ENCODE measurements around the gene HERC5. TPM values are rescaled to one million over a fixed set of nuclear protein-coding genes. Genes with fewer than 3 reads are reported as not detected.
"Not testable (repeated sequence)": the region's sequence is repeated elsewhere in the genome, so short reads cannot be mapped to it uniquely, and the experiment has no call there.

Gene HERC5
- total RNA-seq, 2 donors from 2014 or later = 0.79 to 1.4 TPM

DNA sequence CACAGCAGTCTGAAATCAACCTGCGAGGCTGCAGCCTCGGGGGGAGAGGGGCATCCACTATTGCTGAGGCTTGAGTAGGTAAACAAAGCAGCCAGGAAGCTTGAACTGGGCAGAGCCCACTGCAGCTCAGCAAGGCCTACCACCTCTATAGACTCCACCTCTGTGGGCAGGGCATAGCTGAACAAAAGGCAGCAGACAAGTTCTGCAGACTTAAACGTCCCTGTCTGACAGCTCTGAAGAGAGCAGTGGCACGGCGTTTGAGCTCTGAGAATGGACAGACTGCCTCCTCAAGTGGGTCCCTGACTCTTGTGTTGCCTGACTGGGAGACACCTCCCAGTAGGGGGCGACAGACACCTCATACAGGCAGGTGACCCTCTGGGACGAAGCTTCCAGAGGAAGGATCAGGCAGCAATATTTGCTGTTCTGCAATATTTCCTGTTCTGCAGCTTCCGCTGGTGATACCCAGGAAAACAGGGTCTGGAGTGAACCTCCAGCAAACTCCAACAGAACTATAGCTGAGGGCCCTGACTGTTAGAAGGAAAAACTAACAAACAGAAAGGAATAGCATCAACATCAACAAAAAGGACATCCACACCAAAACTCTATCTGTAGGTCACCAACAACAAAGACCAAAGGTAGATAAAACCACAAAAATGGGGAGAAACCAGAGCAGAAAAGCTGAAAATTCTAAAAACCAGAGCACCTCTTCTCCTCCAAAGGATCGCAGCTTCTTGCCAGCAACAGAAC, 82.6 kb downstream of the HERC5 start:
- intact Hi-C loops (cut with DNase I) = loop anchor here (5.0 to 10.0 kb wide), 2 partner anchors 118 to 495 kb away; no protein-coding TSS in a partner anchor
- H3K36me3 ChIP-seq; H3K4me1 ChIP-seq; H3K4me3 ChIP-seq; H3K9ac ChIP-seq (ENCODE audit: low read depth in 2 of 2, low read length in 2 of 2); H3K27ac ChIP-seq; H3K27me3 ChIP-seq; H3K9me3 ChIP-seq: not testable (repeated sequence)
- TF ChIP-seq, protein P1, sequence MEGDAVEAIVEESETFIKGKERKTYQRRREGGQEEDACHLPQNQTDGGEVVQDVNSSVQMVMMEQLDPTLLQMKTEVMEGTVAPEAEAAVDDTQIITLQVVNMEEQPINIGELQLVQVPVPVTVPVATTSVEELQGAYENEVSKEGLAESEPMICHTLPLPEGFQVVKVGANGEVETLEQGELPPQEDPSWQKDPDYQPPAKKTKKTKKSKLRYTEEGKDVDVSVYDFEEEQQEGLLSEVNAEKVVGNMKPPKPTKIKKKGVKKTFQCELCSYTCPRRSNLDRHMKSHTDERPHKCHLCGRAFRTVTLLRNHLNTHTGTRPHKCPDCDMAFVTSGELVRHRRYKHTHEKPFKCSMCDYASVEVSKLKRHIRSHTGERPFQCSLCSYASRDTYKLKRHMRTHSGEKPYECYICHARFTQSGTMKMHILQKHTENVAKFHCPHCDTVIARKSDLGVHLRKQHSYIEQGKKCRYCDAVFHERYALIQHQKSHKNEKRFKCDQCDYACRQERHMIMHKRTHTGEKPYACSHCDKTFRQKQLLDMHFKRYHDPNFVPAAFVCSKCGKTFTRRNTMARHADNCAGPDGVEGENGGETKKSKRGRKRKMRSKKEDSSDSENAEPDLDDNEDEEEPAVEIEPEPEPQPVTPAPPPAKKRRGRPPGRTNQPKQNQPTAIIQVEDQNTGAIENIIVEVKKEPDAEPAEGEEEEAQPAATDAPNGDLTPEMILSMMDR (IDR thresholded peaks at IDR 0.05) = peak; percentile 66
- DNase-seq = peak; percentile 83

DNA sequence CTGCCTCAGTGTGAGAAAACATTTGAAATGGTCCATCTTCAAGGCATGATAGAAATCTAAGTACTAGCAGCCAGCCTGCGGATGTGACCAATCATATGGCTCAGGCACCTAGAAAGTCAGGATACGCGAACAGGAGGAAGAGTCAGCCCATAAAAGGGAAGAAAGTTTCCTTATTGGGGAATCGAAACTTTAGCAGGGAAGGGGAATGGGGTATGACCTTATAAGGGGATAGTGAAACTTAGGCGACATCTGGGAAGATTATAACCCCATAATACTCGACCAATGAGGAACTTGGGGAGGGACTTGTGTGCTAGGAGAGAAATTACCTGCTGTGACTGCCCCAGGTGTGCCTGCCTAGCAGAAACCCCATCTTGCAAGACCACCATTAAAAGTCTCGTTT, 92.9 kb downstream of the HERC5 start:
- intact Hi-C loops (cut with DNase I) = no loop called here
- no peak overlapping the region for H3K9ac ChIP-seq (ENCODE audit: low read depth in 2 of 2, low read length in 2 of 2)
- H3K27ac ChIP-seq = no peak overlapping the region
- H3K9me3 ChIP-seq = no peaks in the 10 kb centered on the region
- H3K27me3 ChIP-seq = no peaks in the 10 kb centered on the region
- no peaks in the 10 kb centered on the region for H3K4me1 ChIP-seq
- H3K4me3 ChIP-seq = no peak overlapping the region
- no peak for DNase-seq
- TF ChIP-seq, protein P1 (IDR thresholded peaks at IDR 0.05) = no peak
- H3K36me3 ChIP-seq = no peaks in the 10 kb centered on the region

Other genes starting within 250 kb of the HERC5 start
- 1 to 10 TPM; 7.8 to 8.3 TPM for gene PPM1K, start 172.6 kb upstream of the HERC5 start, total RNA-seq
- 1 to 10 TPM; 6.2 to 6.3 TPM for gene HERC6, start 78.3 kb upstream of the HERC5 start, total RNA-seq
- 10 to 100 TPM; 58.6 to 68.6 TPM for gene PYURF, start 66.7 kb downstream of the HERC5 start, total RNA-seq
- 10 to 100 TPM; 23.0 to 51.4 TPM for gene HERC3, start 135.4 kb downstream of the HERC5 start, total RNA-seq
- 1 to 10 TPM; 1.5 to 2.4 TPM for gene NAP1L5, start 240.7 kb downstream of the HERC5 start, total RNA-seq

Measured in colonic mucosa (tissue), 4 donors.